Left ventricle myocardium inferior (tissue), 1 donor: ENCODE measurements around the gene ANKRD55. TPM values are rescaled to one million over a fixed set of nuclear protein-coding genes. Genes with fewer than 3 reads are reported as not detected.
A peak's percentile ranks its signal among the peaks of the same experiment; 100 is the strongest.

Experiments used
- DNase-seq: peaks from one replicate; pipeline ENCODE4 v3.0.0-alpha.2; 2020
- H3K27ac ChIP-seq: fragments of 200-600 bp; replicated peaks from 2 replicates; pipeline ENCODE4 v1.8.0; 2021
- H3K27me3 ChIP-seq: fragments of 200-600 bp; 2 replicates; pipeline ENCODE4 v1.8.0; 2021; ENCODE audit warnings: low read depth
- H3K36me3 ChIP-seq: fragments of 200-600 bp; 2 replicates; pipeline ENCODE4 v1.8.0; 2021
- H3K4me1 ChIP-seq: fragments of 200-600 bp; 2 replicates; pipeline ENCODE4 v1.8.0; 2021
- H3K4me3 ChIP-seq: fragments of 200-600 bp; 2 replicates; pipeline ENCODE4 v1.8.0; 2021; ENCODE audit warnings: mild to moderate bottlenecking, moderate library complexity
- H3K9me3 ChIP-seq: fragments of 200-600 bp; replicated peaks from 2 replicates; pipeline ENCODE4 v1.8.0; 2021
- intact Hi-C: fragments of 100-400 bp; cut with micrococcal nuclease; formaldehyde crosslinking; loops from one replicate; pipeline ENCODE4 v1.11.0; 2022
- total RNA-seq: library from RNA; stranded (reverse); fragmentation: NEBNext Ultra II Directional; extraction: Animal tissue kit (Norgen Biotek cat#: 25700); gene quantifications from one replicate; pipeline ENCODE4 v1.2.1, GENCODE V29; 2021
- TF ChIP-seq, protein P1 (sequence below): fragments of 200-600 bp; IDR thresholded peaks from 2 replicates; pipeline ENCODE4 v1.8.0; 2021; ENCODE audit warnings: antibody characterized with exemption, mild to moderate bottlenecking, borderline replicate concordance
- donor health status: DM: no; HTN: yes; CAD: no; lungs with severe emphysema.

The ANKRD55 gene
- total RNA-seq, 1 donor from 2014 or later, result 0.27 TPM

DNA sequence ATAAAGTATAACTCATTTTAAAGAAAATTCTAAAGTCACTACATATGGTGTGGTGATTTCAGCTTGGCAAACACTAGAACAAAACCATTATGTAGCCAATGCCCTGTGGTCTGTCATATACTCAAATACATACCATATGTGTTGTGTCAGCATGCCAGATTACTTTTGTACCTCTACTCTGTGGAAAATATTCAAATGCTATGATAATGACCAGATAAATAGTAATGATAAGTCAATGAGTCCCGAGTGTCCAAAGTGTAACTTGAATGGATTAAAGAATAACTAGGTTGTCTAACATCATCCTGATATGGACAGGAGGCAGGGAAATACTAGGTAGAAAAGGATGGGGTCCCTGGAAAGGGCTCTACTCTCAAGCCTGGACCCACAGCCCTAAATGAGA lies 180.4 kb downstream of the ANKRD55 start:
- H3K36me3 ChIP-seq, result no peaks in the 10 kb centered on the region
- H3K27ac ChIP-seq, result no peak overlapping the region
- peaks cover 20% of the 10 kb centered on the region for H3K4me1 ChIP-seq
- intact Hi-C loops, result no loop called here
- no peaks in the 10 kb centered on the region for H3K27me3 ChIP-seq
- H3K9me3 ChIP-seq, result peaks cover 9% of the 10 kb centered on the region
- DNase-seq, result no peak
- H3K4me3 ChIP-seq, result no peak overlapping the region
- TF ChIP-seq, protein P1, sequence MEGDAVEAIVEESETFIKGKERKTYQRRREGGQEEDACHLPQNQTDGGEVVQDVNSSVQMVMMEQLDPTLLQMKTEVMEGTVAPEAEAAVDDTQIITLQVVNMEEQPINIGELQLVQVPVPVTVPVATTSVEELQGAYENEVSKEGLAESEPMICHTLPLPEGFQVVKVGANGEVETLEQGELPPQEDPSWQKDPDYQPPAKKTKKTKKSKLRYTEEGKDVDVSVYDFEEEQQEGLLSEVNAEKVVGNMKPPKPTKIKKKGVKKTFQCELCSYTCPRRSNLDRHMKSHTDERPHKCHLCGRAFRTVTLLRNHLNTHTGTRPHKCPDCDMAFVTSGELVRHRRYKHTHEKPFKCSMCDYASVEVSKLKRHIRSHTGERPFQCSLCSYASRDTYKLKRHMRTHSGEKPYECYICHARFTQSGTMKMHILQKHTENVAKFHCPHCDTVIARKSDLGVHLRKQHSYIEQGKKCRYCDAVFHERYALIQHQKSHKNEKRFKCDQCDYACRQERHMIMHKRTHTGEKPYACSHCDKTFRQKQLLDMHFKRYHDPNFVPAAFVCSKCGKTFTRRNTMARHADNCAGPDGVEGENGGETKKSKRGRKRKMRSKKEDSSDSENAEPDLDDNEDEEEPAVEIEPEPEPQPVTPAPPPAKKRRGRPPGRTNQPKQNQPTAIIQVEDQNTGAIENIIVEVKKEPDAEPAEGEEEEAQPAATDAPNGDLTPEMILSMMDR, result no peak

DNA sequence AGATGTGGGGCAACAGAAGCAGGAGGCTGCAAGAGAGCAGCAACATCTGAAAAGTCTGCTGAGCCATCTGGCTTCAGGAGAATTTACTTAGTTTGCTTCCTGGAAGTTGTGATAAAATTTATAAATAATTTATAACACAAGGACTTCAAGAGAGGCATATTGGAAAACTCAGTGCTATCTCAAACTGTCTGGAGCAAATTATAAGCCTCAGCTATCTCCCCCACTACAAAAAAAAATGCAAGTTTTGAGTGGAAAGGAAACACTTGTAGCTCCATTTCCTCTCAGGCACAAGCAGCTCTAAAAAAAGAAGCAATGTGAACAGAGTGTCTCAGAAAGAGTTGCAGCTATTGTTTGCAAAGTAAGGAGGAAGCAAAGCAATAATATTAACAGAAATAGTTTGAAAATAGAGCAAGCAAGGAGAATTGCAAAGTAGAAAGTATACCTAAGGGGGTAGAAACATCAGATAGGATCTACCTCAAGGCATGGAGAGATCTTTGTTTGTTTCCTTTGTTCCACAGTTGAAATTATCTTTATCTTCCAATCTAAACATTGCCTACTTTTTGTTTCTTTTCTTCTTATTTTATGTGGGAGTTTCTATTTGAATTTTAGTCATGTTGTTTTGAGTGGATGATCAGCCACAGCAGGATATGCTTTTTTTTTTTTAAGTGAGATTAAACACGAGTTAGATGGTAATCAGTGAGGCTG lies 182.4 kb downstream of the ANKRD55 start:
- peak overlapping the region; percentile 17 for H3K4me3 ChIP-seq

More for the DNA sequence above, 182.4 kb downstream of the ANKRD55 start:
- Histone ChIP-seq H3K9me3 (peaks cover 10% of the 10 kb centered on the region), H3K36me3 (no peaks in the 10 kb centered on the region), H3K4me1 (peaks cover 20% of the 10 kb centered on the region), H3K27me3 (no peaks in the 10 kb centered on the region), H3K27ac (peak overlapping the region; percentile 81)
- TF ChIP-seq, protein P1, result no peak
- DNase-seq, result no peak
- intact Hi-C loops, result no loop called here

Other genes starting within 250 kb of the ANKRD55 start
- 125 TPM for gene IL6ST, start 238.4 kb downstream of the ANKRD55 start, total RNA-seq